GM23338 (cell line): ENCODE measurements around the gene SMYD3.

Source experiments
- EZH2 ChIP-seq: fragments of 200-600 bp; sonication (generic); IDR thresholded peaks from one replicate; pipeline ENCODE4 v1.8.0; 2017; ENCODE audit warnings: antibody characterized with exemption, mild to moderate bottlenecking, low read depth; ENCODE audit not compliant: unreplicated experiment
- POLR2AphosphoS5 ChIP-seq: IDR thresholded peaks from 2 replicates; pipeline ENCODE4 v1.6.1; 2016; ENCODE audit warnings: antibody characterized with exemption, low read depth
- TF ChIP-seq, protein P1 (sequence below), 2 experiments: fragments of 200-600 bp in 1 of 2; sonication (generic) in 1 of 2; conservative IDR thresholded peaks; 2 replicates each; pipeline versions ENCODE4 v1.5.1 to v1.6.1; 2016 to 2017; ENCODE audit warnings: antibody characterized with exemption in 2 of 2, low read depth in 2 of 2, mild to moderate bottlenecking in 2 of 2, moderate library complexity in 1 of 2

DNA sequence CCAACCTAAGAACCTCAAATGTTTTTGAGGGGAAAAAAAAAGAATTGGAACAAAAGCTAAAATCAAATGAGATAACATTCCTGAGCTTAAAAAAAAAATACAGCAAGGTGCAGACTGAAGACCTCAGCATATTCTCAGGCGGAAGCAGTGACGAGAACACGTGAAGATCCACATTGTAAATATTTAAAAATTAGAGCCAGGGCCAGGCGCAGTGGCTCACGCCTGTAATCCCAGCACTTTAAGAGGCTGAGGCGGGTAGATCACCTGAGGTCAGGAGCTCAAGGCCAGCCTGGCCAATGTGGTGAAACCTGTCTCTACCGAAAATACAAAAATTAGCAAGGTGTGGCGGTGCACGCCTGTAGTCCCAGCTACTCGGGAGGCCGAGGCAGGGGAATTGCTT lies 43.3 kb upstream of the SMYD3 start:
- TF ChIP-seq EZH2 (no peak), POLR2AphosphoS5 (no peak)
- TF ChIP-seq, protein P1, sequence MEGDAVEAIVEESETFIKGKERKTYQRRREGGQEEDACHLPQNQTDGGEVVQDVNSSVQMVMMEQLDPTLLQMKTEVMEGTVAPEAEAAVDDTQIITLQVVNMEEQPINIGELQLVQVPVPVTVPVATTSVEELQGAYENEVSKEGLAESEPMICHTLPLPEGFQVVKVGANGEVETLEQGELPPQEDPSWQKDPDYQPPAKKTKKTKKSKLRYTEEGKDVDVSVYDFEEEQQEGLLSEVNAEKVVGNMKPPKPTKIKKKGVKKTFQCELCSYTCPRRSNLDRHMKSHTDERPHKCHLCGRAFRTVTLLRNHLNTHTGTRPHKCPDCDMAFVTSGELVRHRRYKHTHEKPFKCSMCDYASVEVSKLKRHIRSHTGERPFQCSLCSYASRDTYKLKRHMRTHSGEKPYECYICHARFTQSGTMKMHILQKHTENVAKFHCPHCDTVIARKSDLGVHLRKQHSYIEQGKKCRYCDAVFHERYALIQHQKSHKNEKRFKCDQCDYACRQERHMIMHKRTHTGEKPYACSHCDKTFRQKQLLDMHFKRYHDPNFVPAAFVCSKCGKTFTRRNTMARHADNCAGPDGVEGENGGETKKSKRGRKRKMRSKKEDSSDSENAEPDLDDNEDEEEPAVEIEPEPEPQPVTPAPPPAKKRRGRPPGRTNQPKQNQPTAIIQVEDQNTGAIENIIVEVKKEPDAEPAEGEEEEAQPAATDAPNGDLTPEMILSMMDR (conservative IDR thresholded peaks at IDR 0.05; ENCODE audit: low read depth in 2 of 2) = no peak
